ENCODE results near the gene HSPE1.

GRCh38 chr2:197487385-197487784 lies 12.8 kb upstream of the HSPE1 start:
- TF ChIP-seq CTCF (IDR thresholded peaks at IDR 0.05) (no peak), POLR2A (IDR thresholded peaks at IDR 0.05) (no peak)

Data from uterus (tissue), 2 donors.